Measurements from ENCODE around the gene ARMC3. TPM values are rescaled to one million over a fixed set of nuclear protein-coding genes. Genes with fewer than 3 reads are reported as not detected.
A peak's percentile ranks its signal among the peaks of the same experiment; 100 is the strongest.
"Not testable (repeated sequence)": the region's sequence is repeated elsewhere in the genome, so short reads cannot be mapped to it uniquely, and the experiment has no call there.

Gene ARMC3
- total RNA-seq, 3 donors from 2014 or later, result 0.33 to 0.88 TPM; not detected in 1

GRCh38 chr10:23065181-23065948, 137.5 kb downstream of the ARMC3 start:
- DNase-seq (ENCODE audit: low spot score in 2 of 2), result peak; percentile 72 to 80
- Histone ChIP-seq H3K4me3 (no peak overlapping the region), H3K9me3 (no peaks in the 10 kb centered on the region), H3K4me1 (no peaks in the 10 kb centered on the region), H3K27me3 (no peaks in the 10 kb centered on the region), H3K36me3 (no peaks in the 10 kb centered on the region), H3K27ac (peak overlapping the region in 1 of 2 donors; percentile 48)
- intact Hi-C loops (cut with DNase I; ENCODE audit: low total_unique reads), result no loop called here
- no peak for TF ChIP-seq CTCF (IDR thresholded peaks at IDR 0.05)
- TF ChIP-seq POLR2AphosphoS5 (IDR thresholded peaks at IDR 0.05), result peak in 1 of 3 donors; percentile 46

GRCh38 chr10:23067337-23067736, 139.5 kb downstream of the ARMC3 start:
- Histone ChIP-seq H3K4me1 (no peaks in the 10 kb centered on the region), H3K27ac (no peak overlapping the region), H3K4me3 (no peak overlapping the region), H3K9me3 (no peaks in the 10 kb centered on the region), H3K27me3 (no peaks in the 10 kb centered on the region), H3K36me3 (no peaks in the 10 kb centered on the region)
- TF ChIP-seq CTCF (IDR thresholded peaks at IDR 0.05) (no peak), POLR2AphosphoS5 (IDR thresholded peaks at IDR 0.05) (no peak), POLR2A (IDR thresholded peaks at IDR 0.05) (no peak)
- intact Hi-C loops (cut with DNase I; ENCODE audit: low total_unique reads), result no loop called here
- no peak for DNase-seq (ENCODE audit: low spot score in 2 of 2)

GRCh38 chr10:23067939-23068775, 140.3 kb downstream of the ARMC3 start:
- no peak overlapping the region for H3K27ac ChIP-seq
- no peaks in the 10 kb centered on the region for H3K27me3 ChIP-seq
- DNase-seq (ENCODE audit: low spot score in 2 of 2), result peak; percentile 35 to 68
- H3K4me1 ChIP-seq, result no peaks in the 10 kb centered on the region
- H3K4me3 ChIP-seq, result no peak overlapping the region
- no peaks in the 10 kb centered on the region for H3K9me3 ChIP-seq
- intact Hi-C loops (cut with DNase I; ENCODE audit: low total_unique reads), result no loop called here
- no peaks in the 10 kb centered on the region for H3K36me3 ChIP-seq
- TF ChIP-seq POLR2AphosphoS5 (IDR thresholded peaks at IDR 0.05) (no peak), CTCF (IDR thresholded peaks at IDR 0.05) (peak; percentile 50 to 51 (median 51)), POLR2A (IDR thresholded peaks at IDR 0.05) (no peak)

- no peak for DNase-seq (ENCODE audit: low spot score in 2 of 2)
- no peaks in the 10 kb centered on the region for H3K27me3 ChIP-seq
- no peaks in the 10 kb centered on the region for H3K4me1 ChIP-seq
- TF ChIP-seq POLR2A (IDR thresholded peaks at IDR 0.05) (no peak), CTCF (IDR thresholded peaks at IDR 0.05) (no peak), POLR2AphosphoS5 (IDR thresholded peaks at IDR 0.05) (no peak)
- no peaks in the 10 kb centered on the region for H3K36me3 ChIP-seq
- no peaks in the 10 kb centered on the region for H3K9me3 ChIP-seq
- intact Hi-C loops (cut with DNase I; ENCODE audit: low total_unique reads), result no loop called here
- no peak overlapping the region for H3K4me3 ChIP-seq
- H3K27ac ChIP-seq, result no peak overlapping the region
Observed at GRCh38 chr10:23069019-23069815, 141.4 kb downstream of the ARMC3 start.

GRCh38 chr10:23070092-23070912, 142.4 kb downstream of the ARMC3 start:
- DNase-seq (ENCODE audit: low spot score in 2 of 2); H3K36me3 ChIP-seq; intact Hi-C loops (cut with DNase I; ENCODE audit: low total_unique reads); H3K27me3 ChIP-seq; H3K27ac ChIP-seq; H3K4me1 ChIP-seq; H3K9me3 ChIP-seq; H3K4me3 ChIP-seq: not testable (repeated sequence)

Data from breast epithelium (tissue), 4 donors.